LNCAP (cell line): Measurements from ENCODE around the gene SF3A2.

Source experiments
- CTCF ChIP-seq: fragments of 450-650 bp; IDR thresholded peaks from 2 replicates; pipeline ENCODE4 v1.5.1; 2017; ENCODE audit warnings: mild to moderate bottlenecking

SF3A2 gene

GRCh38 chr19:2236314-2237050 is at the start of gene SF3A2, which contains the start of gene PLEKHJ1:
SF3A2 (plus strand) TSS chr19:2236824; CDS start chr19:2243419, 6,595 bp downstream.
PLEKHJ1 (minus strand) TSS chr19:2236329; CDS start chr19:2236248, 81 bp downstream.
- peak; percentile 99 for TF ChIP-seq CTCF

- TF ChIP-seq CTCF, result no peak
These were observed 49.5 kb upstream of the SF3A2 start for GRCh38 chr19:2187159-2187558.

- no peak for TF ChIP-seq CTCF
These were observed 47.8 kb upstream of the SF3A2 start for GRCh38 chr19:2188708-2189385.

GRCh38 chr19:2189880-2190279 is 46.7 kb upstream of the SF3A2 start:
- TF ChIP-seq CTCF, result no peak

GRCh38 chr19:2190848-2191455 is 45.7 kb upstream of the SF3A2 start:
- TF ChIP-seq CTCF, result no peak

- no peak for TF ChIP-seq CTCF
These were observed 44.9 kb upstream of the SF3A2 start for GRCh38 chr19:2191456-2192310.

- no peak for TF ChIP-seq CTCF
These were observed 43.8 kb upstream of the SF3A2 start for GRCh38 chr19:2192862-2193261.
